Stimulated activated CD4-positive, alpha-beta T cell treated with anti-CD3 and anti-CD28 coated beads, Interleukin-12 subunit alpha, Interleukin-12 subunit beta, amount 100 ng/mL, for 4 hours (primary cell): Measurements from ENCODE around the gene STK24.

Source experiments
- DNase-seq: peaks from one replicate; pipeline ENCODE4 v3.0.0-alpha.2; 2020

STK24 gene

DNA sequence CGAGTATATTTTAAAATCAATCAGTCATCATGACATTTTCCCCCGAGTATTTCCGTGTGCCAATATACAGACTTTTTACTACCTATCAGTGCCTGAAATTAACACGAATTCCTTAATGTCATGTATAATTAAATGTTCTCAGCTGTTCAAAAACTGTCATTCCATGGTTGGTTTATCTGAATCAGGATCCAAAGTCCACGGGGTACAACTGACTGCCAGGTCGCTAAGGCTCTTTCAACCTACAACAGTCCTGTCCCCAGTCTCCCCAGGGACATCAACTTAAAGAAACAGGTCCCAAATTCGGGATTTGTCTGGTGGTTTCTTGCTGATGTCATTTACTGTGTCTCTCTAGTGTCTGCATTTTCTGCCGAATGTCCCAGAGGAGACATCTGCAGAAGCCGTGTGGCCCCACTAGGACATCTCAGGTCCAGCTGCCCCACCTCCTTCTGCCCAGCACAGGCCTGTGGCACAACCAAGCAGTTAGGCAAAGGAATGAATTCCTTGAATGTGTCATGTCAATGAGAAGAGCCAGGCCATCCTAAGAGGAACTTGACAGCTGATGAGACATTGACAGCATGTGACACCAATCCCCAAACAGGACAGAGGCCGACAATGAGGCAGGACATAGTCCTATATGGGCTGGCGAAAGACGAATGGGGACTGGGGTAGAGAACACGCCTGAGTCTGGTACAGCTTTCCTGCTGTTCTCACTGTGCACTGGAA, 109.5 kb downstream of the STK24 start:
- no peak for DNase-seq

DNA sequence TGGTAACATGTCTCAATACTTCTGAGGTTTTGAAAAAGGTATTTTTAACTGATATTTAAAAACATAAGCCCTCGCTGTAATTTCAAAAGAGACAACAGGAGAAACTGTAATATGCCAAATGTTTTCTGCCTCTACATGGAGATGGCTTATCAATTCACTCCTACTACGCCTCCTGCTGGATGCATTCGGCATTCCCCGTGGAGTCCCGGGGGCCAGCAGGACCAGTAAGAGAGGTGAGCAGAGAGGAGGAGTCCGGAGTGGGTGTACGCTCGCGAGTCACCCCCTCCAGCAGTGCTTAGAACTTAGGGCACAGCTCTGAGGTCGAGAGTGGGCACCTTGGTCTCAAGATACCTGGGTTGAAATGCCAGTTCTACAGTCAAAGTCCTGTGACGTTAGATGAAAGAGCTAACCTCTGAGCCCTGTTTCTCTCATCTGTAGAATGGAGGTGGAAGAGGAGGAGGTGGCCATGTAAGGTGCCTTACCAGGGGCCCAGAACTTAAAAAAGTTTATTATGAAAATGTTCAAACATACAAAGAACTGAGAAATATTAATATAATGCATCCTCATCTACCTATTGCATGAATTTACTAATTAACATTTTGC, 110.2 kb downstream of the STK24 start:
- peak; percentile 47 for DNase-seq

DNA sequence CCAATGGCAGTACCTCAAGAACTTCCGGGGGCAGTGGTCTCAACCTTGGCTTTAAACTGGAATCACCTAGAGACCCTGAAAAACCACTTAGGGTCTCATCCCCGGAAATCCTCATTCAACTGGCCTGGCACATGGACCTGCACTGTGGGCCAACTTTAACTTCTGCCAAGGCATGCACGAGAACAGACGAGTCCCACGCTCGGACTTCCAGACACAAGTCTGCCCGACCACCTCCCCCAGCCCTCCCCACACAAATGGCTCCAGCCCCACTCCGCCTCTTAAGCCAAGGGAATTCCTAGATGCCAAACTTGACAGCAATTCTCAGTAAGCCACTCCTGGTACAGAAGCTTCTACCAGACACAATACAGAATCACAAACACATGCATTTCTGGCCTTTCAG, 114.0 kb downstream of the STK24 start:
- no peak for DNase-seq

DNA sequence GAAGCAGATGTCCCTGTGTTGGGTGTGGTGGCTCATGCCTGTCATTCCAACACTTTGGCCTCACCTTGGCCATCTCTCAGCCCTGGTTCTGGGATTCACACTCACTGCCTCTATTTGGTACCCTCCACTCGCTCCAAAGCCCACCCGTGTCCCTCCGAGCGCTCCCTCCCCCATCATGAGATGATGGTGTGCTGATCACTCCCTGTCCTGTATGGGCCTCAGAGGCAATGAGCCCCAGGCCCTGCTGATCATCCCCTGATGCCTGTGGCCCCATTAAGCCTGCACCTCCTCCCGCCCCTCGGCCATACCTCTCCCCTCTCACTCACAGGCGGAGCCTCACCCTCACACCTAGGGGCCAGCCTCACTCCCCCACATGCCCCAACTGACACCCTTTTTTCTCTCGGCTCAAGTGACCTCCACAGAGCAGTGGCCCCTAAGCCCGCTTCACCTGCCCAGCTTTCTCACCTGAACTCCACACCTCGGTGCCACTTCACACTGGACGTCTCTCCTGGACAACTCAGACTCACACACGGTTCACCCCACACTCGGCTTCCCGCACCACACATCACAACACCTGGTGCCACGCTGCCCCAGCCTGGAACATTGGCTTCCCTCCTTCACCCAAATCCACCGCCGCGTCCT, 114.5 kb downstream of the STK24 start:
- no peak for DNase-seq

DNA sequence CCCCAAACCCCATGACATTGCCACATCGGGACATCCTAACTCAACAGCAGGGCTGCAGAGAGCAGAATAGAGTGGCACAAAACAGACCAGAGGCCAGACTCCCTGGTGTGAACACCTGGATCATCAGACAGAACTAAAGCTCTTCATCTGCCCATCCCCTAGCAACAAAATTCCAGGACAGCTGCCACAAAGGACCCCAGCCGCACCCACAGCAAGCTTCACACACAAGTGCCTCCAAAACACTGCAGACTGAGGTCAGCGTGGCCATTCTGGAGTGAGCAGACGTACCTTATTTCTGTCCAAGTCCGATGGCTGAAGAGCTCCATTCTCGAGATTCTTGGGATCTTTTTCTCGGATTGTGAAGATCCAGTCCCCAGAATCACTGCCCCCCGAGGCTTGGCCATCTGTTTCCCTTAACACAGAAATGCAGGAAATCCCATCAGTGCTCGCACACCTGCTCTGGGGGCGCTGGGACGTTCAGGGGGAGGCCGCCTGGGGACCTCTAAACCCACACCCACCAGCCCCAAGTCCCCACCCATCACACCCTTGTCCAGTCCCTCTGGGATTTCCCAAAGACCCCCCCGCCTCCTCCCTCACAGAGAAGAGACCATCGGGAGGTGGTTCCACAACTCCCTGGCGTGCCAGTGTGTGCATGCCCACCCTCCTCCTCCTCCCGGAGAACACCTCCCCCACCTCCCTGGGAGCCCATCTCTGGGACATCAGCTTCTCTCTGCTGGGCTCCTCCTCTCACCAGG, 115.2 kb downstream of the STK24 start:
- DNase-seq, result no peak

DNA sequence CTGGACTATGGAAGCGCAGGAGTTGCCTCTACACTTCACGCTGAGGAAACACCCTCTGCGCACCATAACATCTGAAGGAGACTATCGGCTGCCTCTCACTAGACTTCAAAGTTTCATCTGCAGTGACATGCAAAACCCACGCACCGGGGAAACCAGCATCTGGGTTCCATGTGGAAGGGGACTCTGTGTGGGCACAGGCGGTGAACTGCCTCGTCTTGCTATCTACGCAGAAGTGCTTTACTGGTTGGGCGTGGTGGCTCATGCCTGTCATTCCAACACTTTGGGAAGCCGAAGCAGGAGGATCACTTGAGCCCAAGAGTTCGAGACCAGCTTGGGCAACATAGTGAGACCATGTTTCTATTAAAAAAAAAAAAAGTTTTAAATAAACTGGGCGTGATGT, 116.4 kb downstream of the STK24 start:
- DNase-seq, result no peak

DNA sequence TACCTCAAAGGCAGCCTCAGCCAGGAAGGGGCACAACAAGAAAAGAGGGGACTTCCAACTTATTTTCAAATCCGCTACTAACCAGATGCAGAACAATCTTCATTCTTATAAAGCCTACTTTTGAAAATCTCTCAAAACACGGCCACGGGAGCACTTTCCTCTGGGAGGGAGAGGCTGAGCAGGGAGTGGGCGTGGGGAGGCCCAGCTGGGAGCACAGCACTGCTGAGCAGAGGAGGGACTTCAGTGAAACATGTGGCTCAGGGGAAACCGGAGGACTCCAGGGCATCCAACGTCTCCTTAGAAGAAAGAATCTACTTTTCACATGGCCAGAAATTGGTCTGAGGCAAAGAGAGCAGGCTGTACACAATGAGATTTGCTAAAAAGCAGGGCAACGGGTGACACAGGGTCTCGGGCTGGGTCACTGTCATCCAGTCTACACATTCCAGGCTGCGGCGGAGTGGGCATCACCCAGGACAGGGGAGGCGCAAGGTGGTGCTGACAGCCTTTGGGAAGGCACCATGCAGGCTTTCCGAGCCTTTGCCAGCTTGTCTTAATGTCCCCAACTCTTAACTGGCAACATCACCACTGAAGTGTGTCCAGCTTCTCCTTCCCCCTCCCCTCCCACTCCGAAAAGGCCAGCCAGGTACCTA, 117.1 kb downstream of the STK24 start:
- DNase-seq, result no peak

DNA sequence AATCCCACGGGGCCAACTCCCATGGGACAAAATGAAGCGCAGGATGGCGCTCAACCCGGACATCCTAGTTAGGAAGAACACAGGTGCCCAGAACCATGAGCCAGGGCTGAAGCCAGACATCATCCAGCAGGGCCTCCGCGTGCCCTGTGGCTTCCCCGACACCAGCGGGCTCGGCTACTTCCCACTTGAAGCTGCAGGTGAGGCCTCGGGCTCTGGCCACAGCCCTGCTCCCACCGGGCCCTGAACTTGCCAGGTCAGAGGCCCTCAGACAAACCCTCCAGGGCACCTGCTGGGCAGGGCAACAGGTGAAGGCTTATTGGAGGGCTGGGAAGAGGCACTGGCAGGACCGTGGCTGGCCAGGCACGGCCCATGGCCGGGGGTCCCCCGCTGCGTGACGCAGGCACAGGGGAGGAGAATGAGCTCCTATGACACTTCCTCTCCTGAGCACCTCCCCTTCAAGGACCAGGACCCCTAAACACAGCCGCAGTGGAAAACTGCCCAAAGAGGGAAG, 117.7 kb downstream of the STK24 start:
- DNase-seq, result no peak

DNA sequence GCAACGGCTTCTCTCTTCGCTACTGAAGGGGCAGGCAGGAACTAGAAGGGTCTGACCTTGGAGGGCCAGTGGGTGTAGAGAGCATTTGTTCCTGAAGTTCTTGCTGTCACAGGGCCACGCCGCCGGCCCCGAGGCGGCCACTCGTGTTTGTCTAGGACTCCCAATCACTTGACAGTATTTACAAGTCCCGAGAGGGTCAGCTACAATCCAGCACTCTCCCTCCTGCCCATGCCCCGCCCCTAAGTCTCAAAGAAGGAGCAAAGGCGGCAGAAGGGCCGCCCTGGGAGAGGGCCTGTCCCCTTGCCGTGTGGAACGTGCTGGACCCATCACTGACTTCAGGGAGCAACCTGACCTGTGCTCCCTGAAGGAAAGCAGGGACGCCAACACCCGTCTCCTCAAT, 118.5 kb downstream of the STK24 start:
- no peak for DNase-seq

DNA sequence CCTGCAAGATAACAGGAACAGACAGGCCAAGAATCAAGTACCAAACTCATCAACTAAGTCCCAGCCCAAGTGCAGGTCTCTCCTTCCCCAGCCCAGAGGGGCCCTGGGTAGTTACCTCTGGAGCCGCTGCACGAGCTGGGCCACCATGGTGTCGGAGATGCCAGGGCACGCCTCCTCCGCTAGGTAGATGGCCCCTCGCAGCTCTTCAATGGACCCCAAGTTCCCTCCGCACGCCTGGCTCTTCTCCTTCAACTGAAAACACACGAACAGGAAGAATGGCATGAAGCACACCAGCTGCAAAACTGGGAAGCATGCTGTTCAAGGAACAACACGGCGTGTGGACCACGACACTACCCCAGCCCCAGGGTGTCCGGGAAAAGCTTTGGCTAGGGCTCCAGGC, 119.9 kb downstream of the STK24 start:
- no peak for DNase-seq

DNA sequence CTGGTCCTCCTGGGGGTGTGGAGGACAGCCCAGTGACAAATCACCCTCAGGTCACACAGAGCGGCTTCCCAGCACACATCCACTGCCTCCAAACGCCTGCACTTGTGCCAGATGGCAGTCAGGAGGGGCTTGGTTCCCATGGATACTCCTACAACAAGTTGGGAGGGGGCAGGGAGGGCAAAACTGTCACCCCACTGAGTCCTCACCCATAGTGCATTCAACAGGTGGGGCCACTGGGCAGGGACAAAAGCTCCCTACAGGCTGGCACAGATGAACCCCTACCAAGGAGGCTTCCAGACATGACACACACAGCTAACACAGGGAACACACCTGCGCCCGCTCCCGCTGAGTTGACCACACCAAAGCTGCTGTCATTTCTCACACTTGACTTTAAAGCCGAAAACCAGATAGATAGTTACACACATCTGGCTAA, 120.5 kb downstream of the STK24 start:
- DNase-seq, result no peak

DNA sequence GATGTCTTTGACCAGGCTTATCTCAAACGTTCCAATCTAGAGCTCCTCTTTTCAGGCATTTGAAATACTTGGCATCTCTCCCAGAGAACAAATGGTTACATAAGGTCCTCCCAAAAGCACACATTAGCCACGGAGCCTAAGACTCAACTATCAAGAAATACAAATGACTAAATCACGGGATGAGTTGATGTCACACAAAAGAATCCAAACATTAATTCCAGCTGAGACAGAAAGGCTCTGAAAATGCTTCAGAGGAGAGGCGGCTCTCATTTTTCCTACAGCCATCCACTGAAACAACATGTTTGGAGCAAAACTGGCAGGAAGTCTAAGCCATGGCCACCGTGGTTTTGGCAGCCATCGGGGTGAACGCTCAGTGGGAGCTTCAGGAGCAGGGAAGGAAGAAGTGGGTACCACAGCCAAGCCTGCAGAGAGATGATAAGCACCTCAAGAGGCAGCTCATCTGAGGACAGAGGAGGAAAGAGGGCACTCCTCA, 122.5 kb downstream of the STK24 start:
- no peak for DNase-seq

DNA sequence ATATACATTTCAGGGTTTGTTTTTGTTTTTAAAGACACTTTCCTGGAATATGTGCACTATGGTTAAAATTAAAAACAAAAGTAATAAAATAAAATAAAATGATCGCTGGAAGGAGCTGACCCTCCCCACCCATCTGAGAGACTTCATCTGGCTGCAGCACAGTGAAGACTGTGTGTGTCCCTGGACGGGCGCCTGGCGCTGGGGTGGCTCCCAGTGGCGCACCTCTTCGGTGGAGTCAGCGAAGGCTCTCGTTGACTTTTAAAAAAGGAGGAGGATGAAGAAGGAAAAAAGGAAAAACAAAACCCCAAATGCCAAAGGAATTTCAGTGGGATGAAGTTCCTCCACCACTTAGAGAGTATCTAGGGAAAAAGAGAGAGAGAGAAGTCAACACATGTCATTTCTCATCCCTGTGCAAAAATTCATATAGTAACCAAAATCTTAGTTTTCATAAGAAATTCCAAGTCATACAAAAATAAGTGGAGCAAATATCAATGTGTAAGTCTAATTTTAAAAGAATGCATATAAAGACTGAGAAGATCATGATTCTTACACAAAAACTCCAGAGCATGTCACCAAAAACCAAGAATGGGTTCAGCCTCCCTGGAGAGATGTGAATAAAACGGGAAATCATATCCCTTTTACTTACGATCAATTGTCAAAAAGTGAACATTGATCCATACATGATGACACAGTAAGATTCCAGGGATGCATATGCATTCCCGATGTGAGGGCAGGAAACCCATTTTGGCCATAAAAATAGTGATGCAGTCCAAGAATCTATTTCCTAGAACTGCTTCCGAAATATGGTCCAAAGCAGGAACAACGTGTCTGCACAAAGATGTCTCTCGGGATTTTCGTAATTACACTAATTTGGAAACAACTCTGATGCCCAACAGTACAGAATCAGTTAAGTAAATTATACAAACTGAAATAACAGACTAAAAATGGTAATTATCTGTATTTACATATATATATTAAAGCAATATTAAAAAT, 123.8 kb downstream of the STK24 start:
- no peak for DNase-seq

DNA sequence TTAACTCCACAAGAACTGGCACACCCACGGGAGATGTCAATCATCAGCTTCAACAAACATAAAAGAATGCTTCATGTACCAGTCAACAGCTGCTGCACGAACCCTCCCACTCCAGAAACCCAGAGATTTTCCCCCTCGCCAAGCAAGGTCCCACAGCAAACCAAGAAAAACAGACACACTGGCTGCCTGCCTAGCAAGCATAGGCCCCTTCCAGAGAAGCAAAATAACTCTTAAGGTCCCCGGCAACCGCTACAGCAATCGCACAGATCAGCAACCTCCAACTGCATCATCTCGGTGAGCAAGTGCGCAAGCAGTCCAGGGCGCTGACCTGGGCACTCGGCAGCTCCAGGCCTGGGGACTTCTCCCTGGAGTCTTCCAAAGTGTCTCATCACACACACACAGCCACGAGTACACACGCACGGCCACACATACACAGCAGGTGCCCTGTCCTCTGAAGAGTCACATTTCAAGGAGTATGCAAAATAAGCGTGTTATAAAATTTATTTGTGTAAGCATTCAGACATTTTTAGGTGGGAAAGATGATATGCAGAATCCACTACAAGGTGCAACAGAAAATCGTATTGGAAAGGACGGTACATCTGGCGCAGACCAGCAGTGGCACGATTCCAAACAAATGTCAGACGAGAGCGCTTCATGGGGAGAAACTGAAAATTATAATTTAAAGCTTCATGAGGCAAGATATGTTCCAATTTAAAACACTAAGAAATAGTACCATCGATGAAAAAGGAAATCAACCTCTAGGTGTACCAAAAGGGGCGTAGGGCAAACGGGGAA, 125.0 kb downstream of the STK24 start:
- DNase-seq, result no peak

DNA sequence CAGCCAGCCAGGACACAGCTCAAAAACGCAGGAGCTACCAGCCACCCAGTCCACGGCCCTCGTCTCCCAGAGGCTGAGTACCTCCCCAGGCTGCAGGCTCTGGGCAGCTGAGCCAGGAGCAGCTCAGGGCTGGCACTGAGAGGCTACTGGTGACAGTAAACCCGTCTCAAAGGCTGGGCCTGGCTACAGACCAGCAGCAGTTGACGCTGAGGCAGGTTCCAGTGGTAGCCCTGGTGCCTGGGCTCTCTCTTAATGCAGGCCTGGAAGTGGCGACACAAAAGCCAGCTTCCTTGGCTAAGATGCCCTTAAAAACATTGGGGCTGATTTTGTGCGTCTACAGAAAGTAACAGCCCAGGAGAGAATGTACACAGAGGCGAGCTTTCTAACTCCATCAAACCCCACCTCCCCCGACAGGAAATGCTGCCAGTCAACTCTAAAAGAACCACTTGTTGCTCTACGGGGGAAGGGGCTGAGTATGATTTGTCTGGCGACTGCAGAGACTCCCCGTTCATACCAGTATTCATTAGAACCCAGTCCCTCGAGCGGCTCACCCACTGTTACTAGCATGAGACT, 126.3 kb downstream of the STK24 start:
- DNase-seq, result no peak

DNA sequence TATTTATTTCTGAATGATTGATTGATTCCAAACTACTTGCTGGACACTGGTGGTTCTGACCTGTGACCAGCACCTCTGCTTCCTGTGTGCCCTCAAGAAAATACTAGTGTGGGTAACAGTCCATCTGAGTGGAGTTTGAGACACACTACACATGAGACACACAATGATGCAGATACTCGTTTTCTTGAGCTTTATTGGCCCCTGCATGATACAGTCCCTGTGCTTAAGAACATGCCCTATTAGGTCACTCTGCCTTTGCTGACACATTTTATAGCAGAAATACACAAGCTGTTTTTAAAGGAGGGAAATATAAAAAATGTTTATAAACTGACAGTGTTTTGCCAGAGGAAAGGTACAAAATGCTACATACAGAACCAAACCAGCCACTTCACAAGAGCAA, 126.9 kb downstream of the STK24 start:
- DNase-seq, result no peak

DNA sequence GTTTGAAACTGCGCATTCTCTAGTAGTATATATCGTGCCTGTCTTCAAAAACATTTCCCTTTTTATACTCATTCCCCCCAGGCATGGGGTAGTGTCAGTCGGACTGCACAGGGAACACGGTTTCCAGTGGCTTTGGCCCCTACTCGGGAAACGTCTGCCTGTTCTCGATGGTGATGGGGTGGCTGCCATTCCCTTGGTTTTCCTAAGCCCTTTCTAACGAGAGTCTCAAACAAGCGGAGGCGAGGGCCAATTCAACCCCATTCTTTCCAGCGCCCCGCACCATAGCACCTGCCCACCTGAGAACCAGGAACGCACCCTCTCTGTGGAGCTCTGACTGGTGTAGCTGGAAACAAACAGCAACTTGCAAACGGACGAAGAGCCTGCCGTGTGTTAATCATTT, 127.6 kb downstream of the STK24 start:
- DNase-seq, result no peak

DNA sequence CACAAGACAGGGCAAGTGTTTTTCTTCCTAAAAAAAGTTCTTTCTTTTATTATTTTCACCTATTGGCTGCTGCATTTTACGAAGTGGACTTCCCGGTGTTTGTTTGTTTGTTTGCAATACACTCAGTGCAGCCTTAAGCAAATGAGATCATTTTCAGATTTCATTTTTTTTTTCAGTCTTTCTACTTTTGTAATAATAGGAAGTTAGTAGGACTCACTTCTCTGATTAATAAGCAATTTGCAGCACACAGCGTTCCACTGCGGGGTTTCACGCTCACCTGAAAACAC, 128.3 kb downstream of the STK24 start:
- no peak for DNase-seq

DNA sequence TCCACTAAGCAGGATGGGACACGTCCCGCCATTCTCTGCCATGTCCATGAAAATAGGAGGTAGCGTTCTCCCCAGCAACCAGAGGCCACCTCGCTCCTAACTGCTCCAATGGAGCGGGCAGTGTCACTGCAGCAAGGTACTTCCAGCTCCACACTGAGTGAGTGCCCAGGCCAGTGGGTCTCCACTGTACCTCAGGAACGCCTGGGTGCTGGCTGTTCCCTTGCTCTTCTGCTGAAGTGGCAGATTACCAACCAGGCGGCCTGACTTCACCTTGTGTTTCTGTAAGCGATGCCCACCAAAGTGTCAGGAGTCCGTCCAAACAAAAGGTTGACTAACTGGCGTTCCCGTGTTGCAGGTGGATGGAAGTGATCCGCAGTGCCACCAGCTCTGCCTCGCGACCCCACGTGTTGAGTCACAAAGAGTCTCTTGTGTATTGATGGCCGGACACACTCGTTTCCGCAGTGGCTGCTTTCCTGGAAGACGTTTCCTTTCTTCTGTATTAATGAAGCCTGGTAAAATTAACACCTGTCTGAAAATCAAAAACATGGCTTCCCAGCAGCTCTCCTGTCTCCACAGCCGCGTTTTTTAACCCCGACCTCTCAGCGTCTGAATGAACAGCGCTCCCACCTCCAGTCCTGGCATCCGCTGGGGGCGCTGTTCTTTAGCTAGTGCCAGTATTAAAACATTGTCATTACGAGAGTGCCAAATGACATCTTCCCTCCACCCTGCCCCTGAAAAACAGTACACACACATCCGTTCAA, 128.8 kb downstream of the STK24 start:
- DNase-seq, result no peak

DNA sequence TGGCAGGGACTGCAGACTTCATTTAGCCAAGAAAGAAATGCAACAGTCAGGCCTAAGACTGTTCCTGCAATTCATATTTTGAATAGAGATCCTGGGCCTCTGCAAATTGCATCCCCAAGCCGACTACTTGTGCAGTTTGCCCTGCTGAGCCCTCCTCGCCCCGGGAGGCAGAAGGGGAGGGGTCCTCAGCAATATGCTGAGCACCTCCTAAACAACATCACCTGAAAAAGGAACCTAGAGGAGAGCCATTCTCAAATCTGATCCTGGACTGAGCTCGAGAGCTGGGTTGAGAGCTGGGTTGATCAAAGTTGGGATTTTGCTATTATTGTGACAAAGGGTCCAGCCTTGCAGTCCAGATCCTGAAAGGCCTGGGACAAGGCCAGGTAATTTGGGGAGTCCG, 129.8 kb downstream of the STK24 start:
- DNase-seq, result no peak
